GM18873 (cell line): Measurements from ENCODE around the gene CIC.

Experiments
- ATAC-seq: cut with Tn5 transposase; IDR thresholded peaks from one replicate; pipeline ENCODE4 v1.9.1; 2021; ENCODE audit warnings: mild to moderate bottlenecking, moderate library complexity, moderate number of reproducible peaks; ENCODE audit not compliant: unreplicated experiment, low FRiP score

The CIC gene

GRCh38 chr19:42242512-42243409, 26.3 kb upstream of the CIC start, which contains the start of gene GSK3A:
GSK3A (minus strand) TSS chr19:42242602; CDS start chr19:42242465, 137 bp downstream.
- ATAC-seq: peak; percentile 54

- peak; percentile 29 for ATAC-seq
These were observed 24.5 kb upstream of the CIC start for GRCh38 chr19:42244347-42245220.

- ATAC-seq: no peak
These were observed 23.8 kb upstream of the CIC start for GRCh38 chr19:42245231-42245630.

- no peak for ATAC-seq
These were observed 22.7 kb upstream of the CIC start for GRCh38 chr19:42246143-42246921.

- ATAC-seq: no peak
These were observed 22.0 kb upstream of the CIC start for GRCh38 chr19:42246922-42247639.

GRCh38 chr19:42247640-42248199, 21.3 kb upstream of the CIC start:
- ATAC-seq: no peak

GRCh38 chr19:42248270-42249148, 20.5 kb upstream of the CIC start:
- ATAC-seq: no peak

DNA sequence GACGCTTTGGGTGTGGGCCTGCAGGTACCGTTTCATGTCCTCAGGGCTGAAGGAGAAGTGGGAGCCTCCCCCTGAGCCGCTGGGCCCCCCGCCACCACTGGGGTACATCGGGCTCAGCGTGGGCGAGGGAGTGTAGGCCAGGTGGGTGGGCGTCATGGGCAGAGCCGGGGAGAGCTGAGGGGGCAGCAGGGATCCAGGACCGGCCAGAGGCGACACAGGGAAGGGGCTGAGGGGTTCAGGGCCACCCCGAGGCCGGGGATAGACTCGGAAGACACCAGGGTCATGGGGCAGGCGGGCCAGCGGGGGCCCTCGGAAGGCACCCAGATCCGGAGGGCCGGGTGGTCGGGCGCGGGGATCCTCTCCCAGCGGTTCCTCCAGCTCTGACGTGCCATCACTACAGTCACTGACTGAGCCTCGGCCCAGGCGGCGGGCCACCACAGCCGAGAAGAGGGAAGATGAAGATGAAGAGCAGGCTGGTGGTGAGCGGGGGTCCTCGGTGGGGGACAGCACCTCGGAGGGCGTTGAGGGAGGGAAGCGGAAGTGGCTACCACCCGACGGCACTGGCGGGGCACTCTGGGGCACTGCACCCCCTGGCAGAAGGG, 19.8 kb upstream of the CIC start:
- ATAC-seq: no peak

GRCh38 chr19:42249769-42250168, 19.3 kb upstream of the CIC start:
- no peak for ATAC-seq

DNA sequence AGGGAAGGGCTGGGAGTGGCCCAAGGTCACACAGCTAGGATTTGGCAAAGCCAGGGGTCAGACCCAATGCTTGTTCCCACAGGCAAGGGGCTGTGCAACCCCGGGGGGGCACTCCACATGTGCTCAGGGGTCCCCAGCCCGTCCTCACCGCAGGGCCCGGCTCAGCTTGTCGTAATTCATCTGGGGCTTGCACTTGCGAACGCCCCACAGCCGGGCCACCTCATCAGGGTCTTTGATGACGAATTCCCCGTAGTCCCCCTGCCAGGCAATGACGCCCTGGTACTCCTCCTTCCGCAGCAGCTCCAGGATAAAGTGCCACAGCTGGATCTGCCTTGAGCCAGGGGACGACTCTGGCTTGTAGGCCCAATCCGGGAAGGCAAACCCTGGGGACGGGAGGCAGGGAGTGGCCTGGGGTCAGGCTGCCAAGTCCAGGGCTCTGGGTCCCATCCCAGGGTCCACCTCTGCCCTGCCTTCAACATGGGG, 18.8 kb upstream of the CIC start:
- ATAC-seq: no peak

GRCh38 chr19:42250666-42251531, 18.2 kb upstream of the CIC start:
- ATAC-seq: no peak

GRCh38 chr19:42251572-42252358, 17.3 kb upstream of the CIC start:
- no peak for ATAC-seq

DNA sequence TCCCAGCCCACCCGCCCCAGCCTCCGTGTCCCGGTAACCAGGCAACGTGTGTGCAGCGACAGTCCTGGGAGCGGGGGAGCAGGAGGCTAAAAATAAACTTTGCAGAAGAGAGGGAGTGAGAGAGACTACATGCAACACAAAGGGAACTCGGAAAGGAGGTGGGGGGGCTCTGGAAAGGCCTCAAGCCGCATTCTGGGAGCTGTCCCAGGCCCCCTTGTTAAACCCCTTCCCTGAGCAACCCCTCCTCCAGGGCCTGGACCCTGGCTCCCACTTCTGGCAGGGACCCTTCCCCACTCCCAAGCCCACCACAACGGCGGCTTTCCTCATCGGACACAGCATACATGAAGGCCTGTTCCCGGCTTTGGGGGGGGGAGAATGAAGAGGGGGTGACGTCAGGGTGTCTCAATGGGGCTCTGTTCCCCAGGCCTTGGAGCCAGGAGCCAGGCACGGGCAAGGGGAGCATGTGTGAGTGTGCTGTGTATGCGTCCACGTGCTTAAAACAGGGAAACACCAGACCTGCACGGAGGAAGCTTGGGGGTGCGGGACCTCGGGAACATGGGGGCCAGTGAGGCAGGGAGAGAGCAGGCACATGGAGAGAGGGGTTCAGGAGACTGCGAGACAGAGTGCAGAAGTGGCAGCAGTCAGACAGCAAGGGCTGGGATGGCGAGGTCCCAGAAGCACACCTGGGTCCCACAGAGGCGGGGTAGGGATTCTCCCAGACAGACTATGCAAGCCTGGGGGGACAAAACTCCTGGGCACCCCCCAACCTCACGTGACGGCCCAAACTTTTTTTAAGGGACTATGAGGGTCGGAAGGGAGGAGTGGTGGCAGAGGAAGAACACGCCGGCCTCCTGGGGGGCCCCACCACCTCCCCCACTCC, 16.4 kb upstream of the CIC start:
- no peak for ATAC-seq

- no peak for ATAC-seq
These were observed 15.6 kb upstream of the CIC start for GRCh38 chr19:42253245-42254088.
